ENCODE measurements around the gene TMED4. TPM values are rescaled to one million over a fixed set of nuclear protein-coding genes. Genes with fewer than 3 reads are reported as not detected.
A peak's percentile ranks its signal among the peaks of the same experiment; 100 is the strongest.

The TMED4 gene
- polyA plus RNA-seq = 10 to 100 TPM; 24.3 to 26.4 TPM

DNA sequence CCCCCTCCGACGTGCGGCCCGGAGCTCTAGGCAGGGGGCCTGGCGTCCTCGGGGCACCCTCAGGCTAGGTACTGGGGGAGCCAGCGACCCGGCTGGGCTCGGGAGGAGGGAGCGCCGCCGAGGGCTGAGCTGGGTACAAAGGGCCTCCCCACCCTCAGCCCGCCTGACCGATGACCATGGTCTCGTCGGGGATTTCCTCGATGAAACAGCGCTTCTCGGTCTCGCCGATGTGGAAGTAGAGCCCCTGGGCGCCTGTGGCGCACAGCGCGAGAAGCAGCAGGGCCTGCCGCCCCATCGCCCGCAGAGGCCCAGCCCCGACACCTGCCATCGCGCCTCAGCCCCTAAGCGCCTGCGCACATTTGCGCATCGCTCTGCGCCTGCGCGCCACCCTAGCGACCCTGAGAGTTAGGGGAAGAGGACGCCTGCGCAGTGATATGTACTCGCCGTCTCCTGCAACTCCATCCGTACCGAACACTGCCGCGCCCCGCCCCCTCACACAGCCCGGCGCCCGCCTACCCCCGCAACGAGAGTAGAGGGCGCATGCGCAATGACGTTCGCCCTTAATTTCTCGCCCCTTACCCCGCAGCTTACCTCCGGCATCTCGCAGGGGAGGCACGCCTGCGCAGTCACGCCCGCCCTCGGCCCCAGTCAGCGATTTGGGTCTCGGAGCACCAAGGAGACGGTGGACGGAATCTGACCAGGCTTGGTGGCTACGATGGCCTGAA lies at the start of gene TMED4:
Gene TMED4, minus strand, starts transcription at position 353 of the 725 bp plus-strand sequence. Its CDS starts 25 bp downstream, at position 328.
- Histone ChIP-seq H3K27me3 (ENCODE audit: control insufficient read depth in 1 of 2, insufficient read depth in 2 of 2, low read length in 2 of 2) (no peaks in the 10 kb centered on the region), H3K27ac (ENCODE audit: low read depth in 2 of 2, low read length in 1 of 2) (peak within 1 kb of the TSS; percentile 99), H3K4me1 (ENCODE audit: control insufficient read depth in 2 of 2, insufficient read depth in 2 of 2, low read length in 1 of 2) (peaks cover 3 to 4% of the 10 kb centered on the region in 2 donors), H3K9me3 (ENCODE audit: control insufficient read depth in 2 of 2, insufficient read depth in 1 of 2, low read depth in 1 of 2, low read length in 1 of 2) (no peaks in the 10 kb centered on the region), H3K36me3 (ENCODE audit: control insufficient read depth in 2 of 2, insufficient read depth in 2 of 2, low read length in 1 of 2) (peaks cover 5 to 9% of the 10 kb centered on the region in 2 donors), H3K4me3 (ENCODE audit: low read depth in 1 of 2, low read length in 2 of 2) (peak within 1 kb of the TSS; percentile 65 to 74)
- WGBS, 2 donors = 0% methylated on average over 63 to 71 of the region's 71 CpGs

DNA sequence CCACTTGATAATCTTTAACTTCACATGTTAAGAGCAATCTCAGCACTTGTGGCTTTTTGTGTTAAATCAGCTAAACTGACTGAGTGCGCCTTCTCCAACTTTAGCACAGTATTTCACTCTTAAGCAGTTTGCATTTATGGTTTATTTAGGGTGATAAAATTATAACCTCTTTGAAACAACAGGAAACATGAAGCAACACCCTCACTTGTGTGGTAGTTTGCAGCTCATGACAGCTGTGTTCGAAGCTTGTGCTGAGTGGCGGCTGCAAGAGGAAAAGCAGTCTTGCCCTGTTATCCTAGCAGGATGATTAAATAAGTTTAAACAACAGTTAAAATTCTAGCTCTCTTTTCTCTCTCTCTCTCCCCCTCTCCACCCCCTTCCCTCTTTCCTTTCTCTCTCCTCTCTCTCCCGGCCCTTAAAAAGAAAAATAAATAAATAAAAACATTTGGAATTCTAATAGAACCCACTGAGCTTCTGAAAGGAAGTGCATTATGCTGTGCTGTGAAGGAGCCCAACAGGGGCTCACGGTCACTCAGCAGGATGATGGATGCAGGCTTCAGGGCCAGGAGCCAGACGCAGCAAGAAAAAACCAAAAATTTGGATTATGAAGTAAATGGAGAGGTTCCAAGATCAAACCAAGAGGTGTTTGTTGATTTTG lies 49.6 kb upstream of the TMED4 start:
- peak overlapping the region; percentile 14 to 52 for H3K27ac ChIP-seq (ENCODE audit: low read depth in 2 of 2, low read length in 1 of 2)
- H3K4me1 ChIP-seq (ENCODE audit: control insufficient read depth in 2 of 2, insufficient read depth in 2 of 2, low read length in 1 of 2) = peaks cover 4 to 15% of the 10 kb centered on the region in 2 donors
- no peaks in the 10 kb centered on the region for H3K27me3 ChIP-seq (ENCODE audit: control insufficient read depth in 1 of 2, insufficient read depth in 2 of 2, low read length in 2 of 2)
- no peaks in the 10 kb centered on the region for H3K9me3 ChIP-seq (ENCODE audit: control insufficient read depth in 2 of 2, insufficient read depth in 1 of 2, low read depth in 1 of 2, low read length in 1 of 2)
- 53 to 63% methylated on average over 6 of the region's 6 CpGs for WGBS, 2 donors
- no peak overlapping the region for H3K4me3 ChIP-seq (ENCODE audit: low read depth in 1 of 2, low read length in 2 of 2)
- H3K36me3 ChIP-seq (ENCODE audit: control insufficient read depth in 2 of 2, insufficient read depth in 2 of 2, low read length in 1 of 2) = peaks cover 0 to 11% of the 10 kb centered on the region in 2 donors

DNA sequence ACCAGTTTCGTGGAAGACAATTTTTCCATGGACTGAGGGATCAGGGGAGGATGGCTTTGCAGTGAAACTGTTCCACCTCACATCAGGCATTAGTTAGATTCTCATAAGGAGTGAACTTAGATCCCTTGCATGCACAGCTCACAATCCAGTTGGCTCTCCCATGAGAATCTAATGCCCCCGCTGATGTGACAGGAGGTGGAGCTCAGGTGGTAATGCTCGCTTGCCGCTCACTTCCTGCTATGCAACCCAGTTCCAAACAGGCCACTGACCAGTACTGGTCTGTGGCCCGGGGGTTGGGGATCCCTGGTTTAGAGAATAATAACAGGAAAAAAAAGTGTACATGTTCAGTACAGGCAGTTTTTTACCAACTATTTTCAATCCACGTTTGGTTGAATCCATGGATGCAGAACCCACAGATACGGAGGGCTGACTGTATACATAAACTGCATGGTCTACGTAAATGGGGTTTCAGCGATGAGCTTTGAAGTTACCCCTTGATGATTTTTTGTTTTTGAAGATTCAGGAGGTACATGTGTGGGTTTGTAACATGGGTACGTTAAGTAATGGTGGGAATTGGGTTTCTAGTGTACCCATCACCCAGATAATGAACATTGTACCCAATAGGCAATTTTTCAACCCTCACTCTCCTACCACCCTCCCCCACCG lies 48.9 kb upstream of the TMED4 start:
- Histone ChIP-seq H3K27ac (ENCODE audit: low read depth in 2 of 2, low read length in 1 of 2) (peak overlapping the region in 1 of 2 donors; percentile 28), H3K9me3 (ENCODE audit: control insufficient read depth in 2 of 2, insufficient read depth in 1 of 2, low read depth in 1 of 2, low read length in 1 of 2) (no peaks in the 10 kb centered on the region), H3K4me1 (ENCODE audit: control insufficient read depth in 2 of 2, insufficient read depth in 2 of 2, low read length in 1 of 2) (peaks cover 4 to 10% of the 10 kb centered on the region in 2 donors), H3K4me3 (ENCODE audit: low read depth in 1 of 2, low read length in 2 of 2) (no peak overlapping the region), H3K27me3 (ENCODE audit: control insufficient read depth in 1 of 2, insufficient read depth in 2 of 2, low read length in 2 of 2) (no peaks in the 10 kb centered on the region), H3K36me3 (ENCODE audit: control insufficient read depth in 2 of 2, insufficient read depth in 2 of 2, low read length in 1 of 2) (peaks cover 0 to 12% of the 10 kb centered on the region in 2 donors)
- 75 to 78% methylated on average over 11 of the region's 11 CpGs for WGBS, 2 donors

DNA sequence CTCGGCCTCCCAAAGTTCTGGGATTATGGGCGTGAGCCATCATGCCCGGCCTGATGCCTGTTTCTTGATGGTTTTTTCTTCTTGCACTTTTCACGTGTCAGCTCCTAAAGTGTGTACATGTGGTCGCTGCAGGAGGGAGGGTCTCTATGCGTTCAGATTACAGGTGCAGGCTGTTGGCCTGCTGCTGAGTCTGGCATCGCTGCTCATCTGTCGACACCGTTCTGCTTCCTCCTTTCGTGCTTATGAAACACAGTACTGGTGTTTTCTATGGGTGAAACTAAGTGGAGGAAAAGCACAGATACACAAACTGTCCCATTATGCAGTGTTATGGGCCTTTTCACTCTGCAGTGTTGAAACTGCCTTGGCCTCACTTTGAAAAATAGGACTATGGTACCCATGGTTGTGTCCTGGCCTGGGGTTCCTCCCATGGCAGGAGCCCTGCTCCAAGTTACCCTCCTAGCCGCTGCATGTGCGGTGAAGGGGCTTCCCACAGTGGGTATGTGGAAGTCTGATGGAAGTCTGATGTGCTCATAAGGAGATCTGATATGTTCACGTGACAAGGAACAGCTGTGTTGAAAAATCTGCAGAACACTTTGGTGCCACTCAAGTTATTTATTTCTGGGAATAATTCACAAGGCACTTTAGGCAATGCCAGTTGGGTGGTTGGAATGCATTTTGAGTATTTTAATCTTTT lies 47.9 kb upstream of the TMED4 start:
- H3K4me3 ChIP-seq (ENCODE audit: low read depth in 1 of 2, low read length in 2 of 2) = no peak overlapping the region
- peaks cover 2 to 5% of the 10 kb centered on the region in 2 donors for H3K4me1 ChIP-seq (ENCODE audit: control insufficient read depth in 2 of 2, insufficient read depth in 2 of 2, low read length in 1 of 2)
- 78 to 85% methylated on average over 13 of the region's 13 CpGs for WGBS, 2 donors
- H3K27me3 ChIP-seq (ENCODE audit: control insufficient read depth in 1 of 2, insufficient read depth in 2 of 2, low read length in 2 of 2) = no peaks in the 10 kb centered on the region
- H3K9me3 ChIP-seq (ENCODE audit: control insufficient read depth in 2 of 2, insufficient read depth in 1 of 2, low read depth in 1 of 2, low read length in 1 of 2) = no peaks in the 10 kb centered on the region
- H3K27ac ChIP-seq (ENCODE audit: low read depth in 2 of 2, low read length in 1 of 2) = no peak overlapping the region
- peaks cover 0 to 18% of the 10 kb centered on the region in 2 donors for H3K36me3 ChIP-seq (ENCODE audit: control insufficient read depth in 2 of 2, insufficient read depth in 2 of 2, low read length in 1 of 2)

DNA sequence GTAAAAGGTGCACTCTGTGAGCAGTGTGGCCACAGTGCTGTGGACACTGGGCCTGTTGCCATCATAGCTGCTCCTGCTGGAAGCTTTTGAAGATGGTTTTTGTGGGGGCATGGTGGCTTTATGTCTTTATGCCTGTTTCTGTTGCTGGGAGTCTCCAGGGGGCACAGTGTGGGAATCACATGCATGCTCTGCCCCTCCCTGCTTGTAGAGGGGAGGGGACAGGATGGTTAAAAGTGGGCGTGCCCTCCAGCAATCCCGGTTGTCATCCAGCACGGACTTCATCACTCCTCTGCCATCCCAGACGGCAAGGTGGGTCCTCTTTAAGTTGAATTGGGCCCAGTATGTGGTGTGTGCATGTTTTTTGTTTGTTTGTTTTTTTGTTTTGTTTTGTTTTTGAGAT lies 44.6 kb upstream of the TMED4 start:
- Histone ChIP-seq H3K27me3 (ENCODE audit: control insufficient read depth in 1 of 2, insufficient read depth in 2 of 2, low read length in 2 of 2) (no peaks in the 10 kb centered on the region), H3K36me3 (ENCODE audit: control insufficient read depth in 2 of 2, insufficient read depth in 2 of 2, low read length in 1 of 2) (peaks cover 0 to 26% of the 10 kb centered on the region in 2 donors), H3K4me3 (ENCODE audit: low read depth in 1 of 2, low read length in 2 of 2) (no peak overlapping the region), H3K9me3 (ENCODE audit: control insufficient read depth in 2 of 2, insufficient read depth in 1 of 2, low read depth in 1 of 2, low read length in 1 of 2) (no peaks in the 10 kb centered on the region), H3K27ac (ENCODE audit: low read depth in 2 of 2, low read length in 1 of 2) (no peak overlapping the region), H3K4me1 (ENCODE audit: control insufficient read depth in 2 of 2, insufficient read depth in 2 of 2, low read length in 1 of 2) (peaks cover 0 to 10% of the 10 kb centered on the region in 2 donors)
- WGBS, 2 donors = 66 to 79% methylated on average over 4 of the region's 4 CpGs

DNA sequence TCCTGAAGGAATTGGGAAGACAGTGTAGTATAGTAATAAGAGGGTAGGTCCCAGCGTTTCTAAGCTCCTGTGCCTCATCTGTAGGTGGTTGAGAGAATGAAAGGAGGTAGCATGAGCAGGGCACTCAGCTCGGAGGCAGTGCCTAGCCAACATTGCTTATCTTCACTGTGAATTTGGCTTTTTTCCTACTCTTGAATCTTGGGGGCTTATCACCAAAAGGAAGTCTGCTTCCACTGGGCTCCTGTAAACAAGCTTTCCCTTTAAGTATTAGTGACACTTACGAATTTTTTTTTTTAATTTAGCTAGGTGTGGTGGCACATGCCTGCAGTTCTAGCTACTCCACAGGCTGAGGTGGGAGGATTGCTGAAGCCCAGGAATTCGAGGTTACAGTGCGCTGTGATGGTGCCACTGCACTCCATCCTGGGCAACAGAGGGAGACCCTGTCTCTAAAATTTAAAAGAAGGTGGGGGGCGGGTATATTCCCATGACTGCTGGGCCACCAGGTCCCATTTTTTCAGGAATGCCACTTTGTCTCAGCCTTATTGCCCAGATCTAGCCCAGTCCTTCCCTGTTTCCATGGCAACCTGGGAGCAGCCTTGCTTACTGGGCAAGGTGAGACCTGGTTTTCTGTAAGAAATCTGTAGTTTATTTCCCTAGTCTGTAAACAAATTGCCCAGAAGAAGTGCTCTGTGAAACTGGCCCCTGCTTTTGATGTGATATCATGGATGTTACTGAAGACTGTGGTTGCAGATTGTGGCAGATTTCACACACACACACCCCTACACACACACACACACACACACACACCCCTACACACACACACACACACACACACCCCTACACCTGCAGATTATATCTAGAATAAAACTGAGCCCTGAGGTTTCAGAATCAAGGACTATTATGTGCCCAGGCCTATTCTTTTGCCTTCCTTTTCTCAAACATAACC lies 43.8 kb upstream of the TMED4 start:
- peaks cover 0 to 10% of the 10 kb centered on the region in 2 donors for H3K4me1 ChIP-seq (ENCODE audit: control insufficient read depth in 2 of 2, insufficient read depth in 2 of 2, low read length in 1 of 2)
- H3K27me3 ChIP-seq (ENCODE audit: control insufficient read depth in 1 of 2, insufficient read depth in 2 of 2, low read length in 2 of 2) = no peaks in the 10 kb centered on the region
- H3K4me3 ChIP-seq (ENCODE audit: low read depth in 1 of 2, low read length in 2 of 2) = no peak overlapping the region
- 61 to 78% methylated on average over 6 of the region's 6 CpGs for WGBS, 2 donors
- no peak overlapping the region for H3K27ac ChIP-seq (ENCODE audit: low read depth in 2 of 2, low read length in 1 of 2)
- peaks cover 0 to 26% of the 10 kb centered on the region in 2 donors for H3K36me3 ChIP-seq (ENCODE audit: control insufficient read depth in 2 of 2, insufficient read depth in 2 of 2, low read length in 1 of 2)
- H3K9me3 ChIP-seq (ENCODE audit: control insufficient read depth in 2 of 2, insufficient read depth in 1 of 2, low read depth in 1 of 2, low read length in 1 of 2) = no peaks in the 10 kb centered on the region

DNA sequence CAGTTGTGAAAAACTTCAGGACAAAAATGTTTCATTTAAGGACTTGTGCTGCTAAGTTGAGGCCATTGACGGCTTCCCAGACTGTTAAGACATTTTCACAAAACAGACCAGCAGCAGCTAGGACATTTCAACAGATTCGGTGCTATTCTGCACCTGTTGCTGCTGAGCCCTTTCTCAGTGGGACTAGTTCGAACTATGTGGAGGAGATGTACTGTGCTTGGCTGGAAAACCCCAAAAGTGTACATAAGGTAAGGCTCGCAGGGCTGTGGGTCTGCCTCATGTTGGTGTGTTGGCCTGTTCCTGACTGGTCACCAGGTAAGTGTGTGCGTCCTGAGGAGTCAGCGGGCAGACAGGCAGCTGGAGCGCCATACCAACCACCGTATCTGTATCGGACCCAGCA lies 42.3 kb upstream of the TMED4 start:
- Histone ChIP-seq H3K27me3 (ENCODE audit: control insufficient read depth in 1 of 2, insufficient read depth in 2 of 2, low read length in 2 of 2) (no peaks in the 10 kb centered on the region), H3K27ac (ENCODE audit: low read depth in 2 of 2, low read length in 1 of 2) (no peak overlapping the region), H3K4me1 (ENCODE audit: control insufficient read depth in 2 of 2, insufficient read depth in 2 of 2, low read length in 1 of 2) (peaks cover 0 to 13% of the 10 kb centered on the region in 2 donors), H3K9me3 (ENCODE audit: control insufficient read depth in 2 of 2, insufficient read depth in 1 of 2, low read depth in 1 of 2, low read length in 1 of 2) (no peaks in the 10 kb centered on the region), H3K36me3 (ENCODE audit: control insufficient read depth in 2 of 2, insufficient read depth in 2 of 2, low read length in 1 of 2) (peaks cover 0 to 19% of the 10 kb centered on the region in 2 donors), H3K4me3 (ENCODE audit: low read depth in 1 of 2, low read length in 2 of 2) (no peak overlapping the region)
- WGBS, 2 donors = 92 to 93% methylated on average over 9 of the region's 9 CpGs

DNA sequence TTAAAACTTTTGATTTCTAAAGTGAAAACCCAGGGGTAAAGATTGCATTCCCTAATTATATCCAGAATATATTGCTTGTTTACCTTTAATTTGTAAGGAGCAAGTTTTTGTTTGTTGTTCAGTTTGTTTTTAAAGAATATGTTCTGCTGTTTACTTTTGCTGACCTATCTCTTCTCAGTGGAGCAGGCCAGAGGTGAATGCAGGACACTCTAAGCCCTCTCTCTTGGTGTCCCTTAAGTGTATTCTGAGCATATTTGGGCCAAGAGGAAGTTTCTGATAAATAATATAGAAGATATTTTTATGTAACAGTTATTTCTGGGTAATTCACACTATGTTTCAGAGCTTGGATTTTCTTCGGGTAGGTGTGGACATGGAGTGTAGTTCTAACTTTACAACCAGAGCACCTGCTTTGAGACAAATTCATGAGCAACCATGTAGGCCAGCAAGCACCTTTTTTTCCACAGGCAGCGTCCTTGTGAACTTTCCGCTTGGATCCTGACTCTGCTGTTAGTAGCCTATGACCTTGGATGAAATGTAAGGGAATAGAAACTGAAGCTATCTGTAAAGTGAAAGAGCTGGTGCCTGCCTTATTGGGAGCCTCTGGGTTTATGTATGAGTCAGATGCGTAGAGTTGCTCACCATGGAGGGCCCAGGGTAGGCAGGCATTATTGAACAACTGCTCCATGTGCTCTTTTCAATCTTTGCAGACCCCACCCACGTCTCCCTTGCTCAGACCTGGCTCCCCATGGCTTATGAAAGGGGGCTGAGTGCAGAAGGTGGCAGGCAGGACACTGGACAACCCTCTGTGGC lies 40.5 kb upstream of the TMED4 start:
- Histone ChIP-seq H3K27me3 (ENCODE audit: control insufficient read depth in 1 of 2, insufficient read depth in 2 of 2, low read length in 2 of 2) (no peaks in the 10 kb centered on the region), H3K4me1 (ENCODE audit: control insufficient read depth in 2 of 2, insufficient read depth in 2 of 2, low read length in 1 of 2) (peaks cover 0 to 13% of the 10 kb centered on the region in 2 donors), H3K27ac (ENCODE audit: low read depth in 2 of 2, low read length in 1 of 2) (peak overlapping the region; percentile 16 to 54), H3K4me3 (ENCODE audit: low read depth in 1 of 2, low read length in 2 of 2) (no peak overlapping the region), H3K36me3 (ENCODE audit: control insufficient read depth in 2 of 2, insufficient read depth in 2 of 2, low read length in 1 of 2) (peaks cover 0 to 17% of the 10 kb centered on the region in 2 donors), H3K9me3 (ENCODE audit: control insufficient read depth in 2 of 2, insufficient read depth in 1 of 2, low read depth in 1 of 2, low read length in 1 of 2) (no peaks in the 10 kb centered on the region)
- 52 to 75% methylated on average over 5 of the region's 5 CpGs for WGBS, 2 donors
